GM15510 (cell line): ENCODE data around the gene RHOF.

Experiments
- POLR2A ChIP-seq: IDR thresholded peaks from 3 replicates; pipeline ENCODE4 v1.6.1; 2011; ENCODE audit warnings: borderline replicate concordance; ENCODE audit not compliant: insufficient read length; ENCODE audit errors: extremely low read depth

Gene RHOF

GRCh38 chr12:121826318-121827150, 33.0 kb upstream of the RHOF start:
- no peak for TF ChIP-seq POLR2A

DNA sequence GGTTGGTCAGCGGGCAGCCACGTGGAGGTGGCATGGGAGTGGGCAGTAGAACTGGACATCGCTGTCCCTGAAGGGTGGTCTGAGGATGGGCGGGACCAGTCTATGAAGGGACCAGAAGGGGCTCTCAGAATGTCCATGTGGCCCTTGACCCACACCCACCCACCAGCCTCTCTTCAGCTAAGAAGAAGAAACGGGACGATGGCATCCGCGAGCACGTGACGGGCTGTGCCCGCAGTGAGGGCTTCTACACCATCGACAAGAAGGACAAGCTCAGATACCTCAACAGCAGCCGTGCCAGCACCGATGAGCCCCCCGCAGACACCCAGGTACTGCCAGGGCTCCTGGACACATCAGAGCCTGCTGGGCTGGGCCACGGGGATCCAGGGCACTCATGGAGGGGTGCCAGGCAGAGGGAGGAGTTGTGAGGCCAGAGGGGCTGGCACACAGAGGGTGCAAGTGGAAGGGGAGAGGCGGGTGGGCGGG, 31.6 kb upstream of the RHOF start:
- no peak for TF ChIP-seq POLR2A

GRCh38 chr12:121823727-121824115, 30.2 kb upstream of the RHOF start:
- no peak for TF ChIP-seq POLR2A

DNA sequence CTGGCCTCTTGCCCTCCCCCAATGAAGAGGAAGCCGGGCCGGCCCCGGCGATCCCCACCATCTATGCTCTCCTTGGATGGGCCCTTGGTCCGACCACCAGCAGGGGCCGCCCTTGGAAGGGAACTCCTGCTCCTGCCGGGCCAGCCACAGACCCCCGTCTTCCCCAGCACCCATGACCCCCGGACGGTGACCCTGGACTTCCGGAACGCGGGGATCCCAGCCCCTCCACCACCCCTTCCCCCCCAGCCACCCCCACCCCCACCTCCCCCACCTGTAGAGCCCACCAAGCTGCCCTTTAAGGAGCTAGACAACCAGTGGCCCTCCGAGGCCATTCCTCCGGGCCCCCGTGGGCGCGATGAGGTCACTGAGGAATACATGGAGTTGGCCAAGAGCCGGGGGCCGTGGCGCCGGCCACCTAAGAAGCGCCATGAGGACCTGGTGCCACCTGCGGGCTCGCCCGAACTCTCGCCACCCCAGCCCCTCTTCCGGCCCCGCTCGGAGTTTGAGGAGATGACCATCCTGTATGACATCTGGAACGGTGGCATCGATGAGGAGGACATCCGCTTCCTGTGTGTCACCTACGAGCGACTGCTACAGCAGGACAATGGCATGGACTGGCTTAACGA, 29.7 kb upstream of the RHOF start:
- no peak for TF ChIP-seq POLR2A

DNA sequence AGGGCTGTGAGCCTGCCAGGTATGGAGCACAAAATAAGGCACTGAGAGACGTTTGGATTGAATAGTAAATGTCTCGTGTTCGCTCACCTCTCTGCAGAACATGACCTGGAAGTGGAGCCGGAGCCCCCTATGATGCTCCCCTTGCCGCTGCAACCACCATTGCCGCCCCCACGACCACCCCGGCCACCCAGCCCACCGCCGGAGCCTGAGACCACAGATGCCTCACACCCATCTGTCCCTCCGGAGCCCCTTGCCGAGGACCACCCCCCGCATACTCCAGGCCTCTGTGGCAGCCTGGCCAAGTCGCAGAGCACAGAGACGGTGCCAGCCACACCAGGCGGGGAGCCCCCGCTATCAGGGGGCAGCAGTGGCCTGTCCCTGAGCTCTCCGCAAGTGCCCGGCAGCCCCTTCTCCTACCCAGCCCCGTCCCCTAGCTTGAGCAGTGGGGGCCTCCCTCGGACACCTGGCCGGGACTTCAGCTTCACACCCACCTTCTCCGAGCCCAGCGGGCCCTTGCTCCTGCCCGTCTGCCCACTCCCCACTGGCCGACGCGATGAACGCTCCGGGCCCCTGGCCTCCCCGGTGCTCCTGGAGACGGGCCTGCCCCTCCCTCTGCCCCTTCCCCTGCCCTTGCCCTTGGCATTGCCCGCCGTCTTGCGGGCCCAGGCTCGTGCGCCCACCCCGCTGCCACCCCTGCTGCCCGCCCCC, 29.1 kb upstream of the RHOF start:
- TF ChIP-seq POLR2A: no peak

DNA sequence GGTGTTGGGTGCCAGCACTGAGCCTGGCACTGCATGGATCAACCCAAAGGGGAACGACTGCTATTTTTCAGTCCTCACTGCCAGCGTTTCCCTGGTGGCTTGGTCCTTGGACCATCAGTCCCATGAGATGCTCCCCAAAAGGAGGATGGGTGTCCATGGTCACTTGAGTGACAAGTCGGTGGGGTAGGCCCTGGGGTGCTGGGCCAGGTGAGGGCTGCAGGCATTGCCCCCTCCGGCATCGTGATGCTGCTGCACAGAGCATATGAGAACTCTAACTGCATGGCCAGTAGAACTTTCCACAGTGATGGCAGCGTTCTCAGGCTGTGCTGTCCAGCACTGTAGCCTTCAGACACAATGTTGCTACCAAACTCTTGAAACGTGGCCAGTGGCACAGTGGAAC, 26.6 kb upstream of the RHOF start:
- no peak for TF ChIP-seq POLR2A

GRCh38 chr12:121819212-121819949, 25.9 kb upstream of the RHOF start:
- no peak for TF ChIP-seq POLR2A

GRCh38 chr12:121817648-121818043, 24.2 kb upstream of the RHOF start:
- TF ChIP-seq POLR2A: no peak

GRCh38 chr12:121816925-121817647, 23.6 kb upstream of the RHOF start:
- no peak for TF ChIP-seq POLR2A

DNA sequence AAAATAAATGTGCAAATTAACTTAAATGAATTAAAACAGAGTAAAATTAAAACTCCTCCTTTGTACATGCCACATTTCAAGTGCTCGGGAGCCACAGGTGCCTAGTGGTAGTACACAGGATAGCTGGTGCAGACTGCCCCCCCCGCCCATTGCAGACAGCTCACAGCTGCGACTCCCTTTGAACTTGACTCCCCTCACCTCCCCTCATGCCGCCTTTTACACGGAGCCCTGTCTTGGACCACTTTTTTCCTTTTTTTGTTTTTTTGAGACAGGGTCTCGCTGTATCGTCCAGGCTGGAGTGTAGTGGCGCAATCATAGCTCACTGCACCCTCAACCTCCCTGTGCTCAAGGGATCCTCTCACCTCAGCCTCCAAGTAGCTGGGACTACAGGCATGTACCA, 21.8 kb upstream of the RHOF start:
- TF ChIP-seq POLR2A: no peak

- TF ChIP-seq POLR2A: no peak
Observed at GRCh38 chr12:121814429-121815119, 21.1 kb upstream of the RHOF start.

DNA sequence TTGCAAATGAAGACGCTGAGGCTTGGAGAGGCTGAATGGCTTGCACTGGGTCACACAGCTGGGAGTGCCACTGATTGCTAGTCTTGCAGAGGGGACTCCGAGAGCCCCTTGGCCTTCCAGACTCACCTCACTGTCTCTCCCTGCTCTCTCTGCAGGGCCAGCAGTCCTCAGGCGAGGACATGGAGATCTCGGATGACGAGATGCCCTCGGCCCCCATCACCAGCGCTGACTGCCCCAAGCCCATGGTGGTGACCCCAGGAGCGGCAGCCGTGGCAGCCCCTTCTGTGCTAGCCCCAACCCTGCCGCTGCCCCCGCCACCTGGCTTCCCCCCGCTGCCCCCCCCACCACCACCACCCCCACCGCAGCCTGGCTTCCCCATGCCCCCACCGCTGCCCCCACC, 20.5 kb upstream of the RHOF start:
- TF ChIP-seq POLR2A: no peak
